Panc1 (cell line): Measurements from ENCODE around the gene GLB1L2. TPM values are rescaled to one million over a fixed set of nuclear protein-coding genes. Genes with fewer than 3 reads are reported as not detected.

Experiments used
- ATAC-seq: fragments of 200-7000 bp; cut with Tn5 transposase; 2 replicates; pipeline ENCODE4 v1.9.1; 2020; ENCODE audit warnings: mild to moderate bottlenecking, moderate library complexity
- BruUV-seq: library from RNA; stranded (reverse); fragments of 400-500 nt; replicated peaks from 2 replicates; lab custom pipeline; 2021; lab: Mats Ljungman, UMichigan
- CTCF ChIA-PET: fragments of 300-600 bp; sonication (Branson Sonifier 250); formaldehyde crosslinking; loops from one replicate; lab custom pipeline; 2022; ENCODE audit warnings: antibody characterized with exemption; lab: Charles Lee
- POLR2A ChIA-PET: fragments of 300-600 bp; sonication (Branson Sonifier 250); formaldehyde crosslinking; loops from one replicate; lab custom pipeline; 2022; ENCODE audit warnings: antibody characterized with exemption; lab: Charles Lee
- DNase-seq: peaks from one replicate; pipeline ENCODE4 v3.0.0-alpha.2; 2010; ENCODE audit warnings: low read depth, low spot score
- H3K27ac ChIP-seq: 2 replicates; pipeline ENCODE4 v1.5.1; 2011; ENCODE audit warnings: mild to moderate bottlenecking, low read length, inconsistent platforms
- H3K27me3 ChIP-seq: fragments of 200-500 bp; sonication (Bioruptor generic); 2 replicates; pipeline ENCODE4 v1.6.0; 2014; ENCODE audit warnings: low read length, inconsistent platforms; ENCODE audit not compliant: control insufficient read depth, insufficient read depth
- H3K36me3 ChIP-seq: fragments of 200-500 bp; sonication (Bioruptor generic); 2 replicates; pipeline ENCODE4 v1.5.1; 2014; ENCODE audit warnings: inconsistent platforms, mild to moderate bottlenecking, low read length, moderate library complexity; ENCODE audit not compliant: control insufficient read depth, insufficient read depth
- H3K4me1 ChIP-seq: 2 replicates; pipeline ENCODE4 v1.5.1; 2011; ENCODE audit warnings: inconsistent platforms, mild to moderate bottlenecking, low read length, moderate library complexity; ENCODE audit not compliant: control insufficient read depth, insufficient read depth
- H3K4me3 ChIP-seq, 2 experiments: 2 replicates each; pipeline ENCODE4 v1.5.1; 2011 to 2012; ENCODE audit warnings: low read depth in 2 of 2, low read length in 2 of 2, mild to moderate bottlenecking in 2 of 2, inconsistent platforms in 1 of 2, moderate library complexity in 1 of 2
- H3K9me3 ChIP-seq: fragments of 200-500 bp; sonication (Bioruptor generic); 2 replicates; pipeline ENCODE4 v1.5.1; 2014; ENCODE audit warnings: low read depth, mild to moderate bottlenecking, inconsistent platforms, low read length, moderate library complexity; ENCODE audit not compliant: control insufficient read depth, insufficient read depth
- CTCF ChIP-seq: fragments of 450-650 bp; IDR thresholded peaks from 2 replicates; pipeline ENCODE4 v1.5.1; 2017; ENCODE audit warnings: mild to moderate bottlenecking
- POLR2AphosphoS5 ChIP-seq: IDR thresholded peaks from 2 replicates; pipeline ENCODE4 v1.6.1; 2012; ENCODE audit warnings: mild to moderate bottlenecking, low read depth, low read length, moderate library complexity
- SIN3A ChIP-seq: IDR thresholded peaks from 2 replicates; pipeline ENCODE4 v1.6.1; 2012; ENCODE audit warnings: low read depth, mild to moderate bottlenecking, low read length, moderate library complexity, borderline replicate concordance; ENCODE audit not compliant: insufficient read depth
- TCF7L2 ChIP-seq: IDR thresholded peaks from 2 replicates; pipeline ENCODE4 v1.6.1; 2011; ENCODE audit warnings: mild to moderate bottlenecking, low read depth, low read length, inconsistent platforms
- in situ Hi-C: cut with HindIII; loops from 2 replicates; pipeline ENCODE4 v1.10.0; 2016; ENCODE audit warnings: low sequenced_read_pairs, low pct_unique_long_range_greater_than_20kb
- intact Hi-C: fragments of 100-400 bp; cut with micrococcal nuclease; formaldehyde crosslinking; loops from one replicate; pipeline ENCODE4 v1.10.0; 2022; ENCODE audit not compliant: unreplicated experiment
- total RNA-seq: library from RNA; stranded (reverse); gene quantifications from one replicate; pipeline ENCODE4 v1.2.1, GENCODE V29; 2021; ENCODE audit not compliant: unreplicated experiment
- TF ChIP-seq, protein P1 (sequence below), 2 experiments: IDR thresholded peaks; 2 replicates each; pipeline ENCODE4 v1.6.1; 2011 to 2012; ENCODE audit warnings: low read depth in 2 of 2, control low read depth in 1 of 2, low read length in 1 of 2, mild to moderate bottlenecking in 1 of 2, moderate library complexity in 1 of 2; ENCODE audit not compliant: insufficient read depth in 1 of 2

Gene GLB1L2
- total RNA-seq, 1 experiment from 2014 or later: 10.4 TPM

DNA sequence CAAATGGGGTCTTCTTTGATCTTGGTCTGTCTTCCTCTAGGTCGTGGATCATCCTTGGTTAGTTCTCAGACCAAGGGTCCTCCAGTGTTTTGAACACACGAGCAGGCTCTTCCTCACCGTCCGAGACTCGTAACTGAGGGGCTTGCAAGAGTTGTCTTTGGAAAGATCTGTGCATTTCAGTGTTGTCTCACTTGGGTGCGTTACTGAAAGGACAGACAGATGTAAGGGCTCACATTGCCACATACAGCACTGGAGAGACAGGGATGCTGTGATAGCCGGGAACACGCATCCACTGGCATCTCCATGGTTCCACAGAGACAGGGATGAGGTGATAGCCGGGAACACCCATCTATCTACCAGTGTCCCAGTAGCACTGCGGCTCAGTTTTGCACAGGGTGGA is 15.7 kb downstream of the GLB1L2 start:
- BruUV-seq: no TSS peak
- ChIA-PET POLR2A (no interaction called here), CTCF (no interaction called here)
- no peaks in the 10 kb centered on the region for H3K4me1 ChIP-seq
- no peak overlapping the region for H3K4me3 ChIP-seq
- TF ChIP-seq TCF7L2 (no peak), CTCF (no peak), SIN3A (no peak), POLR2AphosphoS5 (no peak)
- TF ChIP-seq, protein P1, sequence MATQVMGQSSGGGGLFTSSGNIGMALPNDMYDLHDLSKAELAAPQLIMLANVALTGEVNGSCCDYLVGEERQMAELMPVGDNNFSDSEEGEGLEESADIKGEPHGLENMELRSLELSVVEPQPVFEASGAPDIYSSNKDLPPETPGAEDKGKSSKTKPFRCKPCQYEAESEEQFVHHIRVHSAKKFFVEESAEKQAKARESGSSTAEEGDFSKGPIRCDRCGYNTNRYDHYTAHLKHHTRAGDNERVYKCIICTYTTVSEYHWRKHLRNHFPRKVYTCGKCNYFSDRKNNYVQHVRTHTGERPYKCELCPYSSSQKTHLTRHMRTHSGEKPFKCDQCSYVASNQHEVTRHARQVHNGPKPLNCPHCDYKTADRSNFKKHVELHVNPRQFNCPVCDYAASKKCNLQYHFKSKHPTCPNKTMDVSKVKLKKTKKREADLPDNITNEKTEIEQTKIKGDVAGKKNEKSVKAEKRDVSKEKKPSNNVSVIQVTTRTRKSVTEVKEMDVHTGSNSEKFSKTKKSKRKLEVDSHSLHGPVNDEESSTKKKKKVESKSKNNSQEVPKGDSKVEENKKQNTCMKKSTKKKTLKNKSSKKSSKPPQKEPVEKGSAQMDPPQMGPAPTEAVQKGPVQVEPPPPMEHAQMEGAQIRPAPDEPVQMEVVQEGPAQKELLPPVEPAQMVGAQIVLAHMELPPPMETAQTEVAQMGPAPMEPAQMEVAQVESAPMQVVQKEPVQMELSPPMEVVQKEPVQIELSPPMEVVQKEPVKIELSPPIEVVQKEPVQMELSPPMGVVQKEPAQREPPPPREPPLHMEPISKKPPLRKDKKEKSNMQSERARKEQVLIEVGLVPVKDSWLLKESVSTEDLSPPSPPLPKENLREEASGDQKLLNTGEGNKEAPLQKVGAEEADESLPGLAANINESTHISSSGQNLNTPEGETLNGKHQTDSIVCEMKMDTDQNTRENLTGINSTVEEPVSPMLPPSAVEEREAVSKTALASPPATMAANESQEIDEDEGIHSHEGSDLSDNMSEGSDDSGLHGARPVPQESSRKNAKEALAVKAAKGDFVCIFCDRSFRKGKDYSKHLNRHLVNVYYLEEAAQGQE (IDR thresholded peaks at IDR 0.05; ENCODE audit: insufficient read depth in 1 of 2, low read depth in 2 of 2, low read length in 1 of 2): no peak
- H3K27ac ChIP-seq: no peak overlapping the region
- no peak for ATAC-seq
- no peaks in the 10 kb centered on the region for H3K9me3 ChIP-seq
- intact Hi-C loops: no loop called here
- in situ Hi-C loops: no loop called here
- H3K27me3 ChIP-seq: no peaks in the 10 kb centered on the region
- no peak for DNase-seq
- no peaks in the 10 kb centered on the region for H3K36me3 ChIP-seq

GRCh38 chr11:134349109-134349801 is 17.5 kb downstream of the GLB1L2 start:
- no peaks in the 10 kb centered on the region for H3K27me3 ChIP-seq
- no peaks in the 10 kb centered on the region for H3K36me3 ChIP-seq
- H3K4me1 ChIP-seq: no peaks in the 10 kb centered on the region
- DNase-seq: no peak
- ATAC-seq: no peak
- no peak overlapping the region for H3K4me3 ChIP-seq
- H3K27ac ChIP-seq: no peak overlapping the region
- ChIA-PET POLR2A (no interaction called here), CTCF (no interaction called here)
- no TSS peak for BruUV-seq
- intact Hi-C loops (no loop called here), in situ Hi-C loops (no loop called here)
- no peaks in the 10 kb centered on the region for H3K9me3 ChIP-seq
- no peak for TF ChIP-seq CTCF
